HepG2 (cell line): ENCODE measurements around the gene LRRC3C. TPM values are rescaled to one million over a fixed set of nuclear protein-coding genes. Genes with fewer than 3 reads are reported as not detected.

Experiments used
- ATAC-seq: fragments of 200-7000 bp; cut with Tn5 transposase; 3 replicates; pipeline ENCODE4 v1.9.1; 2020; ENCODE audit warnings: mild to moderate bottlenecking, moderate library complexity
- BruUV-seq: library from RNA; stranded (reverse); fragments of 400-500 nt; replicated peaks from 2 replicates; lab custom pipeline; 2021; lab: Mats Ljungman, UMichigan
- CTCF ChIA-PET: fragments of 300-600 bp; formaldehyde crosslinking; extraction: SDS; loops from one replicate; lab custom pipeline; 2021; ENCODE audit warnings: low total read pairs, inconsistent platforms, low intra/inter-chr PET ratio; lab: Yijun Ruan, JAX
- POLR2A ChIA-PET: fragments of 350-600 bp; sonication (Branson Sonifier 250); formaldehyde crosslinking; loops from one replicate; lab custom pipeline; 2020; ENCODE audit warnings: antibody characterized with exemption, inconsistent platforms; lab: Yijun Ruan, JAX
- DNase-seq: peaks from one replicate; pipeline ENCODE4 v3.0.0-alpha.2; 2015; ENCODE audit warnings: low spot score
- FAIRE-seq: peaks from 3 replicates; lab custom pipeline; 2011; peaks lifted over from hg19 to GRCh38; lab: Jason Lieb, UNC
- H2AFZ ChIP-seq: one replicate; pipeline ENCODE4 v1.6.1; 2011; ENCODE audit warnings: low read length, inconsistent platforms
- H3K27ac ChIP-seq: fragments of 300-600 bp; 3 replicates; pipeline ENCODE4 v1.8.0; 2011; ENCODE audit warnings: mixed run types, mild to moderate bottlenecking, mixed read lengths, low read length, inconsistent platforms; ENCODE audit not compliant: insufficient read depth; ENCODE audit errors: extremely low read length
- H3K27me3 ChIP-seq, 2 experiments: fragments of 200-600 bp in 1 of 2; 2 replicates in 1 of 2; 3 replicates in 1 of 2; pipeline versions ENCODE4 v1.6.0 to v1.8.0; 2011; ENCODE audit warnings: low read length in 2 of 2, mild to moderate bottlenecking in 2 of 2, moderate library complexity in 2 of 2, inconsistent platforms in 1 of 2; ENCODE audit not compliant: insufficient read depth in 2 of 2, control insufficient read depth in 1 of 2
- H3K36me3 ChIP-seq, 2 experiments: fragments of 200-600 bp in 1 of 2; replicated peaks in 1 of 2; 2 replicates in 1 of 2; 3 replicates in 1 of 2; pipeline versions ENCODE4 v1.5.1 to v1.8.0; 2011; ENCODE audit warnings: low read length in 2 of 2, inconsistent platforms in 1 of 2; ENCODE audit not compliant: insufficient read depth in 2 of 2, control insufficient read depth in 1 of 2
- H3K4me1 ChIP-seq: 2 replicates; pipeline ENCODE4 v1.5.1; 2012; ENCODE audit warnings: low read length, inconsistent platforms; ENCODE audit not compliant: insufficient read depth
- H3K4me2 ChIP-seq: 2 replicates; pipeline ENCODE4 v1.6.0; 2011; ENCODE audit warnings: low read depth, low read length, inconsistent platforms
- H3K4me3 ChIP-seq, 3 experiments: fragments of 200-600 bp in 1 of 3; sonication (generic), shearing (Covaris generic) in 1 of 3; replicated peaks in 1 of 3; 2 replicates each; pipeline ENCODE4 v1.5.1; 2011 to 2016; ENCODE audit warnings: low read length in 3 of 3, inconsistent platforms in 2 of 3, low read depth in 2 of 3, mild to moderate bottlenecking in 2 of 3, control low read depth in 1 of 3, mixed read lengths in 1 of 3; ENCODE audit not compliant: insufficient read depth in 1 of 3
- H3K79me2 ChIP-seq: one replicate; pipeline ENCODE4 v1.6.1; 2011; ENCODE audit warnings: low read length, inconsistent platforms; ENCODE audit not compliant: insufficient read depth
- H3K9ac ChIP-seq: 2 replicates; pipeline ENCODE4 v1.6.0; 2011; ENCODE audit warnings: mild to moderate bottlenecking, low read depth, low read length, inconsistent platforms; ENCODE audit not compliant: insufficient read depth
- H3K9me3 ChIP-seq: 2 replicates; pipeline ENCODE4 v1.5.1; 2012; ENCODE audit warnings: mild to moderate bottlenecking, low read length
- H4K20me1 ChIP-seq: 2 replicates; pipeline ENCODE4 v1.6.0; 2011; ENCODE audit warnings: inconsistent platforms, mild to moderate bottlenecking, low read length, moderate library complexity; ENCODE audit not compliant: insufficient read depth
- GABPA ChIP-seq, 2 experiments: IDR thresholded peaks; 2 replicates each; pipeline ENCODE4 v1.6.1; 2011 to 2016; ENCODE audit warnings: low read depth in 2 of 2, low read length in 1 of 2, missing biosample characterization in 1 of 2, missing genetic modification characterization in 1 of 2
- YEATS2 ChIP-seq: sonication (generic); formaldehyde crosslinking; IDR thresholded peaks from 2 replicates; pipeline ENCODE4 v1.4.0; 2020; ENCODE audit warnings: missing genetic modification reagents, borderline replicate concordance
- ZMAT3 ChIP-seq: sonication (generic); formaldehyde crosslinking; conservative IDR thresholded peaks from 2 replicates; pipeline ENCODE4 v1.7.0; 2021; ENCODE audit warnings: missing genetic modification reagents
- ZNF224 ChIP-seq: sonication (generic); formaldehyde crosslinking; IDR thresholded peaks from 2 replicates; pipeline ENCODE4 v1.5.0; 2020; ENCODE audit warnings: mild to moderate bottlenecking, missing genetic modification reagents
- ZNF333 ChIP-seq: sonication (generic); formaldehyde crosslinking; IDR thresholded peaks from 2 replicates; pipeline ENCODE4 v1.4.0; 2020; ENCODE audit warnings: mild to moderate bottlenecking, missing genetic modification reagents, borderline replicate concordance
- ZSCAN29 ChIP-seq: sonication (generic); formaldehyde crosslinking; conservative IDR thresholded peaks from 2 replicates; pipeline ENCODE4 v1.4.0; 2020; ENCODE audit warnings: mild to moderate bottlenecking, missing genetic modification reagents
- WGBS: methylation state at CpG from one replicate; pipeline ENCODE4 v1.1.6; 2017; ENCODE audit warnings: low lambda C conversion rate; 5-methylcytosine and 5-hydroxymethylcytosine counted together
- in situ Hi-C: cut with HindIII; loops from 2 replicates; pipeline ENCODE4 v1.10.0; 2017; ENCODE audit warnings: low pct_unique_long_range_greater_than_20kb; ENCODE audit not compliant: extremely low pct_ligation_motif_present
- intact Hi-C: fragments of 100-400 bp; cut with micrococcal nuclease; formaldehyde crosslinking; loops from one replicate; pipeline ENCODE4 v1.10.0; 2022; ENCODE audit not compliant: unreplicated experiment
- polyA plus RNA-seq, 8 experiments: library from polyadenylated mRNA; depleted of rRNA in 3 of 8; stranded (reverse) in 7 of 8; unstranded in 1 of 8; fragments of >200 nt; fragmentation: Illumina TruSeq in 4 of 8; extraction: Trizol in 4 of 8; gene quantifications; 2 replicates each; pipeline versions ENCODE4 v1.2.1 to v1.2.3, GENCODE V29; 2011 to 2016; ENCODE audit warnings: low read depth in 4 of 8, missing spikeins in 1 of 8, mixed read lengths in 1 of 8; ENCODE audit not compliant: insufficient read depth in 1 of 8
- total RNA-seq, 5 experiments: library from RNA; depleted of rRNA; stranded (reverse); fragments of >200 nt; fragmentation: Illumina TruSeq; extraction: Trizol; gene quantifications; 2 replicates each; pipeline ENCODE4 v1.2.3, GENCODE V29; 2016; ENCODE audit warnings: low read depth in 1 of 5
- TF ChIP-seq, protein P1 (sequence below): sonication (generic); formaldehyde crosslinking; IDR thresholded peaks from 2 replicates; pipeline ENCODE4 v1.4.0; 2020; ENCODE audit warnings: missing genetic modification reagents

Gene LRRC3C
- total and polyA plus RNA-seq, 2 of the 13 experiments (the other 11 are each of a cell fraction or from before 2014, with no cell fraction given): 0.17 TPM; not detected in 1

- TF ChIP-seq, protein P1, sequence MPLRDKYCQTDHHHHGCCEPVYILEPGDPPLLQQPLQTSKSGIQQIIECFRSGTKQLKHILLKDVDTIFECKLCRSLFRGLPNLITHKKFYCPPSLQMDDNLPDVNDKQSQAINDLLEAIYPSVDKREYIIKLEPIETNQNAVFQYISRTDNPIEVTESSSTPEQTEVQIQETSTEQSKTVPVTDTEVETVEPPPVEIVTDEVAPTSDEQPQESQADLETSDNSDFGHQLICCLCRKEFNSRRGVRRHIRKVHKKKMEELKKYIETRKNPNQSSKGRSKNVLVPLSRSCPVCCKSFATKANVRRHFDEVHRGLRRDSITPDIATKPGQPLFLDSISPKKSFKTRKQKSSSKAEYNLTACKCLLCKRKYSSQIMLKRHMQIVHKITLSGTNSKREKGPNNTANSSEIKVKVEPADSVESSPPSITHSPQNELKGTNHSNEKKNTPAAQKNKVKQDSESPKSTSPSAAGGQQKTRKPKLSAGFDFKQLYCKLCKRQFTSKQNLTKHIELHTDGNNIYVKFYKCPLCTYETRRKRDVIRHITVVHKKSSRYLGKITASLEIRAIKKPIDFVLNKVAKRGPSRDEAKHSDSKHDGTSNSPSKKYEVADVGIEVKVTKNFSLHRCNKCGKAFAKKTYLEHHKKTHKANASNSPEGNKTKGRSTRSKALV: 0 out of 2 replicates have a peak, but pooled peaks have one; percentile 23
- TF ChIP-seq ZMAT3 (CRISPR knock-in tag): 0 out of 2 replicates have a peak, but pooled peaks have one; percentile 65
- TF ChIP-seq ZNF224 (CRISPR knock-in tag): no peak
- TF ChIP-seq YEATS2 (CRISPR knock-in tag): 0 out of 2 replicates have a peak, but pooled peaks have one; percentile 9
- no peak for TF ChIP-seq GABPA (IDR thresholded peaks at IDR 0.05; ENCODE audit: low read depth, low read length)
- no peak for TF ChIP-seq GABPA (CRISPR knock-in tag; IDR thresholded peaks at IDR 0.05; ENCODE audit: low read depth)
- 0 out of 2 replicates have a peak, but pooled peaks have one; percentile 8 for TF ChIP-seq ZSCAN29 (CRISPR knock-in tag)
- no peak for TF ChIP-seq ZNF333 (CRISPR knock-in tag)
- Histone ChIP-seq H3K4me2 (peak overlapping the region; percentile 47), H2AFZ (no peak overlapping the region), H3K9me3 (no peaks in the 10 kb centered on the region), H3K4me3 (no peak overlapping the region), H3K4me1 (peaks cover 65% of the 10 kb centered on the region), H3K27ac (no peak overlapping the region), H3K79me2 (no peaks in the 10 kb centered on the region), H3K36me3 (no peaks in the 10 kb centered on the region), H3K27me3 (peaks cover 7 to 28% of the 10 kb centered on the region in 2 experiments; a peak in 3 of 5 replicates), H3K9ac (0 out of 2 replicates have a peak overlapping the region, but pooled peaks have one; percentile 1), H4K20me1 (no peaks in the 10 kb centered on the region)
- in situ Hi-C loops (no loop called here), intact Hi-C loops (no loop called here)
- 2% methylated on average over 2 of the region's 2 CpGs for WGBS
- ChIA-PET CTCF (interaction anchor here (0.6 kb wide), 1 partner anchor 9 kb away, joined by 3 read pairs; no protein-coding TSS in a partner anchor), POLR2A (interaction anchor here (4.6 kb wide), 1 partner anchor 22 kb away, joined by 16 read pairs; the partner anchor contains the start of genes LRRC3C and ORMDL3)
- ATAC-seq (no peak), FAIRE-seq (peak; percentile 23), DNase-seq (no peak)
- BruUV-seq: no TSS peak
Observed at GRCh38 chr17:39949028-39949427, 21.5 kb downstream of the LRRC3C start.
